Measurements from ENCODE around the gene MAP4.

The MAP4 gene

DNA sequence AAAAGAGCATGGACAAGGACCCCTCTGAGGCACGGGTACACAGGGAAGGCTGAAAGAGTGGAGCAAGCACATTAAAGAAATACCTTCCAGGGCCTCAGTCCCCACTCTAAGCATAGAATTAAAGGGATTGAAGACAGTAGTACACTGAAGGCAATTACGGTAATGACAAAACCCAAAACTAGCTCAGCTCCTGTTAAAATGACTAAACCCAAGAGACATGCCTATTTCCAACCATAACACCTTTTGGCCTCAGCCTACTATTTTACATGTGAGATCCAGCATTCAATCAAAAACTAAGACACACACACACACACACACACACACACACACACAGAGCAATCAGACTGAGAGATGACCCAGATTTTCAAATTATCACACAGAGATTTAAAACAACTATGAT, 19.8 kb downstream of the MAP4 start:
- TF ChIP-seq TCF12 (IDR thresholded peaks at IDR 0.05; ENCODE audit: low read depth): no peak
- no peak for TF ChIP-seq CREB1 (IDR thresholded peaks at IDR 0.05; ENCODE audit: low read depth)
- no peak for TF ChIP-seq NFIC (IDR thresholded peaks at IDR 0.05)
- TF ChIP-seq, protein P1, sequence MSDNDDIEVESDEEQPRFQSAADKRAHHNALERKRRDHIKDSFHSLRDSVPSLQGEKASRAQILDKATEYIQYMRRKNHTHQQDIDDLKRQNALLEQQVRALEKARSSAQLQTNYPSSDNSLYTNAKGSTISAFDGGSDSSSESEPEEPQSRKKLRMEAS (IDR thresholded peaks at IDR 0.05): no peak
- no peak for TF ChIP-seq TEAD4 (IDR thresholded peaks at IDR 0.05)
- TF ChIP-seq CEBPB (IDR thresholded peaks at IDR 0.05): no peak
- TF ChIP-seq YY1 (IDR thresholded peaks at IDR 0.05; ENCODE audit: low read depth): no peak
- TF ChIP-seq TAF1 (IDR thresholded peaks at IDR 0.05; ENCODE audit: low read depth): no peak
- TF ChIP-seq, protein P2, sequence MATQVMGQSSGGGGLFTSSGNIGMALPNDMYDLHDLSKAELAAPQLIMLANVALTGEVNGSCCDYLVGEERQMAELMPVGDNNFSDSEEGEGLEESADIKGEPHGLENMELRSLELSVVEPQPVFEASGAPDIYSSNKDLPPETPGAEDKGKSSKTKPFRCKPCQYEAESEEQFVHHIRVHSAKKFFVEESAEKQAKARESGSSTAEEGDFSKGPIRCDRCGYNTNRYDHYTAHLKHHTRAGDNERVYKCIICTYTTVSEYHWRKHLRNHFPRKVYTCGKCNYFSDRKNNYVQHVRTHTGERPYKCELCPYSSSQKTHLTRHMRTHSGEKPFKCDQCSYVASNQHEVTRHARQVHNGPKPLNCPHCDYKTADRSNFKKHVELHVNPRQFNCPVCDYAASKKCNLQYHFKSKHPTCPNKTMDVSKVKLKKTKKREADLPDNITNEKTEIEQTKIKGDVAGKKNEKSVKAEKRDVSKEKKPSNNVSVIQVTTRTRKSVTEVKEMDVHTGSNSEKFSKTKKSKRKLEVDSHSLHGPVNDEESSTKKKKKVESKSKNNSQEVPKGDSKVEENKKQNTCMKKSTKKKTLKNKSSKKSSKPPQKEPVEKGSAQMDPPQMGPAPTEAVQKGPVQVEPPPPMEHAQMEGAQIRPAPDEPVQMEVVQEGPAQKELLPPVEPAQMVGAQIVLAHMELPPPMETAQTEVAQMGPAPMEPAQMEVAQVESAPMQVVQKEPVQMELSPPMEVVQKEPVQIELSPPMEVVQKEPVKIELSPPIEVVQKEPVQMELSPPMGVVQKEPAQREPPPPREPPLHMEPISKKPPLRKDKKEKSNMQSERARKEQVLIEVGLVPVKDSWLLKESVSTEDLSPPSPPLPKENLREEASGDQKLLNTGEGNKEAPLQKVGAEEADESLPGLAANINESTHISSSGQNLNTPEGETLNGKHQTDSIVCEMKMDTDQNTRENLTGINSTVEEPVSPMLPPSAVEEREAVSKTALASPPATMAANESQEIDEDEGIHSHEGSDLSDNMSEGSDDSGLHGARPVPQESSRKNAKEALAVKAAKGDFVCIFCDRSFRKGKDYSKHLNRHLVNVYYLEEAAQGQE (IDR thresholded peaks at IDR 0.05; ENCODE audit: low read depth): no peak
- TF ChIP-seq RAD21 (IDR thresholded peaks at IDR 0.05; ENCODE audit: low read depth): no peak
- TF ChIP-seq EP300 (IDR thresholded peaks at IDR 0.05; ENCODE audit: borderline replicate concordance): no peak
- no peak for TF ChIP-seq EGR1 (IDR thresholded peaks at IDR 0.05)
- TF ChIP-seq, protein P3, sequence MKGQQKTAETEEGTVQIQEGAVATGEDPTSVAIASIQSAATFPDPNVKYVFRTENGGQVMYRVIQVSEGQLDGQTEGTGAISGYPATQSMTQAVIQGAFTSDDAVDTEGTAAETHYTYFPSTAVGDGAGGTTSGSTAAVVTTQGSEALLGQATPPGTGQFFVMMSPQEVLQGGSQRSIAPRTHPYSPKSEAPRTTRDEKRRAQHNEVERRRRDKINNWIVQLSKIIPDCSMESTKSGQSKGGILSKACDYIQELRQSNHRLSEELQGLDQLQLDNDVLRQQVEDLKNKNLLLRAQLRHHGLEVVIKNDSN (IDR thresholded peaks at IDR 0.05): no peak
- TF ChIP-seq ZBTB7A (IDR thresholded peaks at IDR 0.05; ENCODE audit: low read depth): no peak
- TF ChIP-seq FOXM1 (IDR thresholded peaks at IDR 0.05; ENCODE audit: borderline replicate concordance, low read depth): no peak

DNA sequence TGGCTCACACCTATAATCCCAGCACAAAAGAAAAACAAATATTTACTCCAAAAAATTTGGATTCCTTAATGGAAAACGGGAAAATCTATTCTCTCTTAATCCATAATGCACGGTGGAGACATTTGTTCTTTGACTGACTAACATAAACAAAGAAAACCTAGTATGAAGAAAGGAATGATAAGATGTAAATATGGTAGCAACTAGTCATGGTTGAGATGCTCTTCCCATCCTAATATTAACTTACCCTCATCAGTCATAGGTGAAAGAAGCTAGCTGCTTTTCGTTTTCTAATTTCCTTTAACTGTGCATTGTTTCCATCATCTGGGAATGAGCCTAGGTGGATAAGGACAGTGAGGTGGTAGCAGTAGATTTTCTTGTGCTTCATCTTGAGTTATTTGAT, 22.0 kb downstream of the MAP4 start:
- TF ChIP-seq CEBPB (IDR thresholded peaks at IDR 0.05) (no peak), TCF12 (IDR thresholded peaks at IDR 0.05; ENCODE audit: low read depth) (no peak), NFIC (IDR thresholded peaks at IDR 0.05) (no peak), CREB1 (IDR thresholded peaks at IDR 0.05; ENCODE audit: low read depth) (no peak), RAD21 (IDR thresholded peaks at IDR 0.05; ENCODE audit: low read depth) (no peak), EGR1 (IDR thresholded peaks at IDR 0.05) (no peak), FOXM1 (IDR thresholded peaks at IDR 0.05; ENCODE audit: borderline replicate concordance, low read depth) (no peak), EP300 (IDR thresholded peaks at IDR 0.05; ENCODE audit: borderline replicate concordance) (no peak), YY1 (IDR thresholded peaks at IDR 0.05; ENCODE audit: low read depth) (no peak), ZBTB7A (IDR thresholded peaks at IDR 0.05; ENCODE audit: low read depth) (no peak), TAF1 (IDR thresholded peaks at IDR 0.05; ENCODE audit: low read depth) (no peak), TEAD4 (IDR thresholded peaks at IDR 0.05) (no peak)
- TF ChIP-seq, protein P3 (IDR thresholded peaks at IDR 0.05): no peak
- TF ChIP-seq, protein P2 (IDR thresholded peaks at IDR 0.05; ENCODE audit: low read depth): no peak
- TF ChIP-seq, protein P1 (IDR thresholded peaks at IDR 0.05): no peak

DNA sequence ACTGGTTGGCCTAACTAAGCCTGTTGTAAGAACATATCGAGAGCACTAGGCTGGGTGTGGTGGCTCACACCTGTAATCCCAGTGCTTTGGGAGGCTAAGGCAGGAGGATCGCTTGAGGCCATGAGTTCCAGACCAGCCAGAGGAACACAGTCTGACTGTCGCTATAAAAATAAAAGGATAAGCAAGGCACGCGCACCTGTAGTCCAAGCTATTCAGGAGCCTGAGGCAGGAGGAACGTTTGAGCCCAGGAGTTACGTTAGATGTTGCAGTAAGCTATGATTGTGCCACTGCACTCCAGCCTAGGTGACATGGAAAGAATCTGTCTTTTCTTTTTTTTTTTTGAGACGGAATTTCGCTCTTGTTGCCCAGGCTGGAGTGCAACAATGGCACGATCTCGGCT, 24.9 kb downstream of the MAP4 start:
- TF ChIP-seq ZBTB7A (IDR thresholded peaks at IDR 0.05; ENCODE audit: low read depth): no peak
- TF ChIP-seq EP300 (IDR thresholded peaks at IDR 0.05; ENCODE audit: borderline replicate concordance): no peak
- TF ChIP-seq, protein P2 (IDR thresholded peaks at IDR 0.05; ENCODE audit: low read depth): no peak
- TF ChIP-seq, protein P3 (IDR thresholded peaks at IDR 0.05): no peak
- TF ChIP-seq TAF1 (IDR thresholded peaks at IDR 0.05; ENCODE audit: low read depth): no peak
- TF ChIP-seq TCF12 (IDR thresholded peaks at IDR 0.05; ENCODE audit: low read depth): no peak
- no peak for TF ChIP-seq NFIC (IDR thresholded peaks at IDR 0.05)
- no peak for TF ChIP-seq RAD21 (IDR thresholded peaks at IDR 0.05; ENCODE audit: low read depth)
- TF ChIP-seq CEBPB (IDR thresholded peaks at IDR 0.05): no peak
- TF ChIP-seq CREB1 (IDR thresholded peaks at IDR 0.05; ENCODE audit: low read depth): no peak
- TF ChIP-seq, protein P1 (IDR thresholded peaks at IDR 0.05): no peak
- TF ChIP-seq EGR1 (IDR thresholded peaks at IDR 0.05): no peak
- no peak for TF ChIP-seq YY1 (IDR thresholded peaks at IDR 0.05; ENCODE audit: low read depth)
- TF ChIP-seq FOXM1 (IDR thresholded peaks at IDR 0.05; ENCODE audit: borderline replicate concordance, low read depth): no peak
- TF ChIP-seq TEAD4 (IDR thresholded peaks at IDR 0.05): no peak

Measured in Ishikawa (cell line).